Measurements from ENCODE around the gene MYO1E.
"Not testable (repeated sequence)": the region's sequence is repeated elsewhere in the genome, so short reads cannot be mapped to it uniquely, and the experiment has no call there.

The MYO1E gene

GRCh38 chr15:59349680-59350420 lies 22.8 kb downstream of the MYO1E start:
- DNase-seq, result no peak

GRCh38 chr15:59347915-59348314 lies 24.8 kb downstream of the MYO1E start:
- DNase-seq, result no peak

- DNase-seq, result no peak
Measured at GRCh38 chr15:59346951-59347350, 25.7 kb downstream of the MYO1E start.

- no peak for DNase-seq
Measured at GRCh38 chr15:59345326-59345725, 27.3 kb downstream of the MYO1E start.

- no peak for DNase-seq
Measured at GRCh38 chr15:59344311-59344710, 28.4 kb downstream of the MYO1E start.

GRCh38 chr15:59340325-59340724 lies 32.3 kb downstream of the MYO1E start:
- DNase-seq, result no peak

GRCh38 chr15:59339252-59339672 lies 33.4 kb downstream of the MYO1E start:
- no peak for DNase-seq

GRCh38 chr15:59338414-59338813 lies 34.3 kb downstream of the MYO1E start:
- DNase-seq, result no peak

- DNase-seq, result not testable (repeated sequence)
Measured at GRCh38 chr15:59336725-59337124, 35.9 kb downstream of the MYO1E start.

GRCh38 chr15:59335207-59335786 lies 37.4 kb downstream of the MYO1E start:
- DNase-seq, result no peak

- no peak for DNase-seq
Measured at GRCh38 chr15:59334076-59334415, 38.6 kb downstream of the MYO1E start.

GRCh38 chr15:59333401-59334075 lies 39.1 kb downstream of the MYO1E start:
- no peak for DNase-seq

- no peak for DNase-seq
Measured at GRCh38 chr15:59332009-59332408, 40.7 kb downstream of the MYO1E start.

GRCh38 chr15:59330649-59331048 lies 42.0 kb downstream of the MYO1E start:
- DNase-seq, result no peak

- DNase-seq, result no peak
Measured at GRCh38 chr15:59329570-59330350, 42.9 kb downstream of the MYO1E start.

GRCh38 chr15:59329091-59329490 lies 43.6 kb downstream of the MYO1E start:
- DNase-seq, result no peak

- DNase-seq, result no peak
Measured at GRCh38 chr15:59327942-59328341, 44.7 kb downstream of the MYO1E start.

GRCh38 chr15:59326856-59327255 lies 45.8 kb downstream of the MYO1E start:
- DNase-seq, result no peak

- no peak for DNase-seq
Measured at GRCh38 chr15:59322056-59322759, 50.5 kb downstream of the MYO1E start.

- no peak for DNase-seq
Measured at GRCh38 chr15:59321000-59321689, 51.5 kb downstream of the MYO1E start.

GRCh38 chr15:59317211-59317610 lies 55.5 kb downstream of the MYO1E start:
- DNase-seq, result no peak

- no peak for DNase-seq
Measured at GRCh38 chr15:59315914-59316451, 56.7 kb downstream of the MYO1E start.
